Liver (tissue), 9 donors: ENCODE measurements around the gene MARCHF3. TPM values are rescaled to one million over a fixed set of nuclear protein-coding genes. Genes with fewer than 3 reads are reported as not detected.
"Not testable (repeated sequence)": the region's sequence is repeated elsewhere in the genome, so short reads cannot be mapped to it uniquely, and the experiment has no call there.

ENCODE experiments used
- DNase-seq: peaks from one replicate; pipeline ENCODE4 v3.0.0-alpha.2; 2017; ENCODE audit warnings: low spot score
- H3K27ac ChIP-seq, 2 donors: one replicate each; pipeline ENCODE4 v1.7.0; 2013; ENCODE audit warnings: inconsistent platforms in 2 of 2, low read length in 2 of 2, control low read depth in 1 of 2, low read depth in 1 of 2, mild to moderate bottlenecking in 1 of 2
- H3K27me3 ChIP-seq, 4 donors: one replicate each; pipeline versions ENCODE4 v1.6.1 to v1.7.0; 2013; ENCODE audit warnings: low read length in 3 of 4, inconsistent platforms in 1 of 4, mild to moderate bottlenecking in 1 of 4, moderate library complexity in 1 of 4; ENCODE audit not compliant: control insufficient read depth in 4 of 4, insufficient read depth in 4 of 4
- H3K36me3 ChIP-seq, 4 donors: one replicate each; pipeline versions ENCODE4 v1.6.1 to v1.7.0; 2013; ENCODE audit warnings: low read length in 3 of 4, mild to moderate bottlenecking in 3 of 4, low read depth in 1 of 4, moderate library complexity in 1 of 4; ENCODE audit not compliant: control insufficient read depth in 4 of 4, insufficient read depth in 3 of 4
- H3K4me1 ChIP-seq, 4 donors: one replicate each; pipeline versions ENCODE4 v1.6.1 to v1.7.0; 2013; ENCODE audit warnings: low read length in 3 of 4, mild to moderate bottlenecking in 3 of 4, moderate library complexity in 1 of 4; ENCODE audit not compliant: control insufficient read depth in 4 of 4, insufficient read depth in 4 of 4
- H3K4me3 ChIP-seq, 3 donors: one replicate each; pipeline versions ENCODE4 v1.6.1 to v1.7.0; 2013; ENCODE audit warnings: low read length in 3 of 3, control low read depth in 1 of 3, low read depth in 1 of 3, mild to moderate bottlenecking in 1 of 3
- H3K9ac ChIP-seq, 2 donors: one replicate each; pipeline ENCODE4 v1.7.0; 2013; ENCODE audit warnings: low read length in 2 of 2, mild to moderate bottlenecking in 2 of 2, moderate library complexity in 2 of 2, control low read depth in 1 of 2, low read depth in 1 of 2
- H3K9me3 ChIP-seq, 4 donors: one replicate each; pipeline versions ENCODE4 v1.6.1 to v1.7.0; 2013; ENCODE audit warnings: low read length in 3 of 4; ENCODE audit not compliant: control insufficient read depth in 4 of 4
- ATF3 ChIP-seq: IDR thresholded peaks from 2 replicates; pipeline ENCODE4 v1.6.1; 2016; ENCODE audit warnings: antibody characterized with exemption
- CTCF ChIP-seq: fragments of 150-350 bp; IDR thresholded peaks from 2 replicates; pipeline ENCODE4 v1.5.1; 2017; ENCODE audit warnings: improper control_type of control experiment, low read depth, low read length; ENCODE audit not compliant: missing input control
- EGR1 ChIP-seq, 2 donors: IDR thresholded peaks; 2 replicates each; pipeline ENCODE4 v1.6.1; 2016 to 2018; ENCODE audit warnings: antibody characterized with exemption in 2 of 2, low read depth in 2 of 2
- FOXA1 ChIP-seq: IDR thresholded peaks from 2 replicates; pipeline ENCODE4 v1.6.1; 2016; ENCODE audit warnings: antibody characterized with exemption
- FOXA2 ChIP-seq: IDR thresholded peaks from 2 replicates; pipeline ENCODE4 v1.6.1; 2016; ENCODE audit warnings: antibody characterized with exemption
- GABPA ChIP-seq, 2 donors: IDR thresholded peaks in 1 of 2; conservative IDR thresholded peaks in 1 of 2; 2 replicates each; pipeline ENCODE4 v1.6.1; 2016; ENCODE audit warnings: antibody characterized with exemption in 2 of 2, mild to moderate bottlenecking in 1 of 2, moderate library complexity in 1 of 2
- HNF4A ChIP-seq, 2 donors: conservative IDR thresholded peaks; 2 replicates each; pipeline ENCODE4 v1.6.1; 2016; ENCODE audit warnings: antibody characterized with exemption in 2 of 2, mild to moderate bottlenecking in 2 of 2
- HNF4G ChIP-seq: IDR thresholded peaks from 2 replicates; pipeline ENCODE4 v1.6.1; 2016; ENCODE audit warnings: antibody characterized with exemption
- JUND ChIP-seq, 2 donors: IDR thresholded peaks; 2 replicates each; pipeline ENCODE4 v1.6.1; 2016; ENCODE audit warnings: antibody characterized with exemption in 2 of 2
- MAX ChIP-seq: IDR thresholded peaks from 2 replicates; pipeline ENCODE4 v1.6.1; 2016; ENCODE audit warnings: antibody characterized with exemption
- NR2F2 ChIP-seq: IDR thresholded peaks from 2 replicates; pipeline ENCODE4 v1.6.1; 2016; ENCODE audit warnings: antibody characterized with exemption
- RAD21 ChIP-seq, 2 donors: IDR thresholded peaks; 2 replicates each; pipeline ENCODE4 v1.6.1; 2016; ENCODE audit warnings: antibody characterized with exemption in 2 of 2, mild to moderate bottlenecking in 2 of 2
- REST ChIP-seq: IDR thresholded peaks from 2 replicates; pipeline ENCODE4 v1.6.1; 2016; ENCODE audit warnings: antibody characterized with exemption, mild to moderate bottlenecking
- RXRA ChIP-seq, 2 donors: IDR thresholded peaks; 2 replicates each; pipeline ENCODE4 v1.6.1; 2017 to 2018; ENCODE audit warnings: antibody characterized with exemption in 2 of 2, mild to moderate bottlenecking in 1 of 2
- SP1 ChIP-seq: IDR thresholded peaks from 2 replicates; pipeline ENCODE4 v1.6.1; 2018; ENCODE audit warnings: antibody characterized with exemption, mild to moderate bottlenecking
- YY1 ChIP-seq: IDR thresholded peaks from 2 replicates; pipeline ENCODE4 v1.6.1; 2016; ENCODE audit warnings: antibody characterized with exemption, mild to moderate bottlenecking
- WGBS: extraction: QIAGEN DNeasy Blood & Tissue Kit; methylation state at CpG from one replicate; pipeline ENCODE4 v1.1.7; 2013; 5-methylcytosine and 5-hydroxymethylcytosine counted together
- polyA plus RNA-seq, 2 donors: library from polyadenylated mRNA; stranded (reverse) in 1 of 2; unstranded in 1 of 2; fragments of 200-250 nt in 1 of 2; fragments of >200 nt in 1 of 2; fragmentation: Nextera tagmentation in 1 of 2; extraction: Ambion mirVana in 1 of 2; gene quantifications; one replicate each; pipeline versions ENCODE4 v1.2.1 to v1.2.3, GENCODE V29; 2013 to 2015
- total RNA-seq, 2 donors: library from RNA; depleted of rRNA; stranded (reverse); fragments of >200 nt; gene quantifications; one replicate each; pipeline ENCODE4 v1.2.3, GENCODE V29; 2014
- donor health status: healthy.
- donor health status: healthy.
- donor health status: healthy.
- donor health status: healthy.
- donor health status: healthy.

The MARCHF3 gene
- total and polyA plus RNA-seq, 4 donors, result 0.93 to 51.0 (median 1.4) TPM

- no peaks in the 10 kb centered on the region for H3K36me3 ChIP-seq
- no peak overlapping the region for H3K27ac ChIP-seq
- DNase-seq, result no peak
- WGBS, result 71% methylated on average over 3 of the region's 3 CpGs
- no peak overlapping the region for H3K4me3 ChIP-seq
- no peaks in the 10 kb centered on the region for H3K9me3 ChIP-seq
- no peaks in the 10 kb centered on the region for H3K27me3 ChIP-seq
- TF ChIP-seq NR2F2 (no peak), YY1 (no peak), HNF4A (conservative IDR thresholded peaks at IDR 0.05) (no peak), RAD21 (IDR thresholded peaks at IDR 0.05) (no peak)
- peaks cover 0 to 2% (median 0%) of the 10 kb centered on the region in 4 donors for H3K4me1 ChIP-seq
- no peak overlapping the region for H3K9ac ChIP-seq
Measured at GRCh38 chr5:127022846-127023245, 7.5 kb downstream of the MARCHF3 start.

GRCh38 chr5:127019928-127020327 lies 10.4 kb downstream of the MARCHF3 start:
- 81% methylated on average over 1 of the region's 1 CpG for WGBS
- no peak for DNase-seq
- no peak for TF ChIP-seq MAX
- TF ChIP-seq GABPA (IDR thresholded peaks at IDR 0.05 in 1 of 2, conservative IDR thresholded peaks at IDR 0.05 in 1 of 2), result no peak
- TF ChIP-seq EGR1 (IDR thresholded peaks at IDR 0.05; ENCODE audit: low read depth in 2 of 2), result no peak
- TF ChIP-seq CTCF, result no peak
- TF ChIP-seq NR2F2, result no peak
- TF ChIP-seq SP1, result no peak
- no peak for TF ChIP-seq HNF4G
- no peak for TF ChIP-seq YY1
- no peak for TF ChIP-seq RXRA (IDR thresholded peaks at IDR 0.05)
- no peaks in the 10 kb centered on the region for H3K27me3 ChIP-seq
- H3K36me3 ChIP-seq, result no peaks in the 10 kb centered on the region
- H3K4me3 ChIP-seq, result no peak overlapping the region
- no peak overlapping the region for H3K27ac ChIP-seq
- H3K9me3 ChIP-seq, result no peaks in the 10 kb centered on the region
- H3K4me1 ChIP-seq, result peaks cover 0 to 2% (median 0%) of the 10 kb centered on the region in 4 donors
- no peak overlapping the region for H3K9ac ChIP-seq

GRCh38 chr5:127016722-127017121 lies 13.6 kb downstream of the MARCHF3 start:
- H3K27ac ChIP-seq, H3K9ac ChIP-seq, H3K4me1 ChIP-seq, H3K9me3 ChIP-seq, H3K27me3 ChIP-seq, DNase-seq, H3K36me3 ChIP-seq, H3K4me3 ChIP-seq: not testable (repeated sequence)
- over 99% methylated on average over 4 of the region's 4 CpGs for WGBS

GRCh38 chr5:127015716-127016115 lies 14.6 kb downstream of the MARCHF3 start:
- WGBS, result 74% methylated on average over 4 of the region's 4 CpGs
- Histone ChIP-seq H3K9ac (no peak overlapping the region), H3K27me3 (no peaks in the 10 kb centered on the region), H3K4me1 (no peaks in the 10 kb centered on the region), H3K9me3 (no peaks in the 10 kb centered on the region), H3K36me3 (no peaks in the 10 kb centered on the region), H3K27ac (no peak overlapping the region), H3K4me3 (no peak overlapping the region)
- no peak for DNase-seq
- no peak for TF ChIP-seq NR2F2
- TF ChIP-seq REST, result no peak
- TF ChIP-seq FOXA1, result no peak
- TF ChIP-seq MAX, result no peak
- no peak for TF ChIP-seq ATF3
- TF ChIP-seq GABPA (IDR thresholded peaks at IDR 0.05 in 1 of 2, conservative IDR thresholded peaks at IDR 0.05 in 1 of 2), result no peak
- TF ChIP-seq HNF4G, result no peak
- no peak for TF ChIP-seq SP1
- no peak for TF ChIP-seq JUND (IDR thresholded peaks at IDR 0.05)
- no peak for TF ChIP-seq FOXA2
- TF ChIP-seq YY1, result no peak
- TF ChIP-seq EGR1 (IDR thresholded peaks at IDR 0.05; ENCODE audit: low read depth in 2 of 2), result no peak
- no peak for TF ChIP-seq RXRA (IDR thresholded peaks at IDR 0.05)
- no peak for TF ChIP-seq RAD21 (IDR thresholded peaks at IDR 0.05)
